ENCODE data around the gene CNTN2.

Gene CNTN2, protein sequence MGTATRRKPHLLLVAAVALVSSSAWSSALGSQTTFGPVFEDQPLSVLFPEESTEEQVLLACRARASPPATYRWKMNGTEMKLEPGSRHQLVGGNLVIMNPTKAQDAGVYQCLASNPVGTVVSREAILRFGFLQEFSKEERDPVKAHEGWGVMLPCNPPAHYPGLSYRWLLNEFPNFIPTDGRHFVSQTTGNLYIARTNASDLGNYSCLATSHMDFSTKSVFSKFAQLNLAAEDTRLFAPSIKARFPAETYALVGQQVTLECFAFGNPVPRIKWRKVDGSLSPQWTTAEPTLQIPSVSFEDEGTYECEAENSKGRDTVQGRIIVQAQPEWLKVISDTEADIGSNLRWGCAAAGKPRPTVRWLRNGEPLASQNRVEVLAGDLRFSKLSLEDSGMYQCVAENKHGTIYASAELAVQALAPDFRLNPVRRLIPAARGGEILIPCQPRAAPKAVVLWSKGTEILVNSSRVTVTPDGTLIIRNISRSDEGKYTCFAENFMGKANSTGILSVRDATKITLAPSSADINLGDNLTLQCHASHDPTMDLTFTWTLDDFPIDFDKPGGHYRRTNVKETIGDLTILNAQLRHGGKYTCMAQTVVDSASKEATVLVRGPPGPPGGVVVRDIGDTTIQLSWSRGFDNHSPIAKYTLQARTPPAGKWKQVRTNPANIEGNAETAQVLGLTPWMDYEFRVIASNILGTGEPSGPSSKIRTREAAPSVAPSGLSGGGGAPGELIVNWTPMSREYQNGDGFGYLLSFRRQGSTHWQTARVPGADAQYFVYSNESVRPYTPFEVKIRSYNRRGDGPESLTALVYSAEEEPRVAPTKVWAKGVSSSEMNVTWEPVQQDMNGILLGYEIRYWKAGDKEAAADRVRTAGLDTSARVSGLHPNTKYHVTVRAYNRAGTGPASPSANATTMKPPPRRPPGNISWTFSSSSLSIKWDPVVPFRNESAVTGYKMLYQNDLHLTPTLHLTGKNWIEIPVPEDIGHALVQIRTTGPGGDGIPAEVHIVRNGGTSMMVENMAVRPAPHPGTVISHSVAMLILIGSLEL

DNA sequence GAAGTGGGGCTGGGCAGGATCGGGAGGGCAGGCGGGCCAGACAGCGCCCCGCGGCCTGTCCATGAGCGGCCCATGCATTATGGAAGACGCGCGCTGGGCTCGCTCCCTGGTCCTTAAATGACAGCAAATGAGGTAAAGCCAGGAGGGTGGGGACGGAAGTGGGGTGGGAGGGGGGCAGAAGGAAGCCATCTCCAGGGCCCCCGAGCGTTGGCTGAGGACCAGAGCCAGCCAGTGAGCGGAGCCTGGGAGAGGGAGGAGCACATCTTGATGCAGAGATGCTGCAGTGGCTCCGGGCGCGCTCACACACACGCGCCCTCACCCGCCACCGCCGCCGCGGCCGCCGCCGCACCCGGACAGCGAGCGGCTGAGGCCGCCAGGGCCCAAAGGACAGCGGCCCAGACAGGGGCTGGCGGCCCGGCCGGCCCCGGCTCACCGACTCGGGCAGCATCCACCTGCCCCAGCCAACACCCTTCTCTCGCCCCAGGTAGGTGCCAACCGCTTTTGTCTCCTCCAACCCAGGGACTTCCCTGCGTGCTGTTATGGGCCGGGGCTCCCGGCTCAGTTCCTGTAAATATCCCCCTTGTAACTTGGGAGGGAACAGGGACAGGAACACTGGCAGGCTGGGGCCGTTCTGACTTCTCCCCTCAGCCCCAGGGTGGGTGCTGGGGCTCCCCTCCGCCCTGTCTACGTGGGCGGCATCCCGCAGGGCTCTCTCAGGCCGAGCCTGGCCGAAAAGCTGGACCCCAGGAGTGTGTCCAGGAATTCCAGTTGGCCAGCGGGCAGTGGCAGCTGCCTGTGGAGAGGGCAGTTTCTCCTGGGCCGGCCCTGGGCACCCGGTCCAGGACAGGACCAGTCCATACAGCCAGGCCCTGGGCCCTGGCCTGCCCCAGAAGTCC is at the start of gene CNTN2:
CNTN2 (plus strand) TSS at position 302 of the 896 bp plus-strand sequence. CDS start 9,974 bp downstream, outside the sequence.
- H3K27me3 ChIP-seq (ENCODE audit: low read depth): peaks cover 73% of the 10 kb centered on the region
- no peaks in the 10 kb centered on the region for H3K36me3 ChIP-seq (replicated peaks)
- H3K4me1 ChIP-seq: no peaks in the 10 kb centered on the region
- no peak within 1 kb of the TSS for H3K4me3 ChIP-seq
- H3K9me3 ChIP-seq: no peaks in the 10 kb centered on the region
- in situ Hi-C loops (cut with MboI; ENCODE audit: low sequenced_read_pairs): no loop called here
- DNase-seq (ENCODE audit: low spot score in 2 of 2): no peak

DNA sequence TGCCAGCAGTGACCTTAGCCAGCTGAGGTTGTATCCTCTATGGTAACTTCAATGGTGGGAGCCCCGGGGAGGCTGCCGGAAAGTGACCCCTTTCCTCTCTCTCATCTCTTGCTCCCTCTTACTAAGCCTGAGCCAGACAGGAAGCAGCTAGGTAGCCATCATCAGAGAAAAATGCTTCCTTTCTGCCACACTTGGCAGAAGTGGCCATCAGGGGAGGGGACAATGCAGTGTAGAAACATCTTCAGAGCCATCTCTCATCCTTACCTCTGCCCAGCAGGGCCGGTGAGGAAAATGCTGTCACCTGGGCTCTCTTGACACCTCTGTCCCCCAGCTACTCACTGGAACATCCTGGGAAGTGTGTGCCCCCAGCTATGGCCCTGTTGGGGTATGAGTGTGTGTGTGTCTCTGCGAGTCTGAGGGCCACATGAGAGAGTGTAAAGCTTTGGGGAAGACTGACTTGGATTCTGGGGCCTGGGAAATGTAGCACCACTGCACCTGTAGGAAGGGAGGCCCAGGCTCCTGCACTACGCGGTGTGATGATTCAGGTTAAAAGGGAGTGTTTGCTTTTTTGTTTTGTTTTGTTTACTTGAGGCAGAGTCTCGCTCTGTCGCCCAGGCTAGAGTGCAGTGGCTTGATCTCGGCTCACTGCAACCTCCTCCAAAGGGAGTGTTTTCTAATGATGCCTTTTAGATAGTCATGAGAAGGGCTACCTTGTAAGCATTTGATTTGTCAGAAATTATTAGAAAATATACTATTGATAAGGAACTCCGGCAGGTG is 48.7 kb upstream of the CNTN2 start:
- DNase-seq (ENCODE audit: low spot score in 2 of 2): no peak
- Histone ChIP-seq H3K27me3 (ENCODE audit: low read depth) (peaks cover 39% of the 10 kb centered on the region), H3K36me3 (replicated peaks) (no peaks in the 10 kb centered on the region), H3K4me3 (no peak overlapping the region), H3K4me1 (no peaks in the 10 kb centered on the region), H3K9me3 (no peaks in the 10 kb centered on the region)
- in situ Hi-C loops (cut with MboI; ENCODE audit: low sequenced_read_pairs): no loop called here

DNA sequence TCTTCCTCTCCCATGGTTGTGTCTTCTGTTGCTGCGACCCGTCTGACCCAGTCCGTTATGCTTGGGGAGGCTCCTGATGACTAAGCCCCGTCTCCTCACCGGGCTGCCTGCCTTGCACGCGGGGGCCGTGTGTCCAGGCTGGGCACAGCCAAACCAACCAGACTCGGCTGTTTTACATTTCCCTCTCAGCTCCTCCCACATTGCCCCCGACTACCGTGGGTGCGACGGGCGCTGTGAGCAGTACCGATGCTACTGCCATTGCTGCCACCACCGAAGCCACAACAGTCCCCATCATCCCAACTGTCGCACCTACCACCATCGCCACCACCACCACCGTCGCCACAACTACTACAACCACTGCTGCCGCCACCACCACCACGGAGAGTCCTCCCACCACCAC is 46.0 kb upstream of the CNTN2 start:
- H3K27me3 ChIP-seq (ENCODE audit: low read depth): peaks cover 18% of the 10 kb centered on the region
- DNase-seq (ENCODE audit: low spot score in 2 of 2): no peak
- H3K4me3 ChIP-seq: no peak overlapping the region
- H3K9me3 ChIP-seq: no peaks in the 10 kb centered on the region
- no peaks in the 10 kb centered on the region for H3K4me1 ChIP-seq
- in situ Hi-C loops (cut with MboI; ENCODE audit: low sequenced_read_pairs): loop anchor here (5.0 kb wide), 1 partner anchor 260 kb away; no protein-coding TSS in a partner anchor
- H3K36me3 ChIP-seq (replicated peaks): no peaks in the 10 kb centered on the region

DNA sequence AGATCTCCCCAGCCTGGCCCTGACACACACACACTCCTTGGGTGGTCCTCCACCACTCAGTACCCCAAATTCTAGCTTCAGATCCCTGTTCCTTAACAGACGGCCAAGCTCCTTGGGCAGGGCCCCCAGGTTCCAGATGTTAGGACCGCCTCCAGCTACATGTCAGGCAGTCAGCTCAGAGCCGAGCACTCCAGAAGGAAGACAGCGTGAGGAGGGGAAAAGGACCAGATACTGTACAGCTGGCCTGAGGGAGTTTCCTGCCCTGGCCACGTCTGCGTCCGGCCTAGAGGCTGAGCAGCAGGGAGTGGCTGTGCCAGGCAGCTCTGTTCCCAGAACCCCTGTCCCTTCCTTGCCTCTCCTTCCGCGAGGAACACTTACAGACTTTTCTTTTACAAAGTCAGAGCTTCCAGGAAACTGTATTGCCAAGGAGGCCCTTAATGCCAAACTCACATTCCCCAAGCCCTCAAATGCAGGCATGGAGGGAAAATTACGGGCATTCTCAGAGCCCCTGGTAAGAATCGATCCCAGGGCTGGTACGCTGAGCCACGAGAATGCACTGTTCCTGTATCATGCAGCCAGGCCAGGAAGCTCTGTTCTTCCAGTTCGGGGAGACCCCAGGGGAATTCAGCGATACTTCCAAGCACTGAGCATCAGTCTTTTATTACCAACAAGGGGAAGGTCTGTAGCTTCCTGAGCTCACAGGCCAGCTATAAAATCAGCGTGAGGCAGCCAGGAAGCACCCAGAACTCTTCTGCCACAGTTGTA is 45.2 kb upstream of the CNTN2 start:
- peaks cover 11% of the 10 kb centered on the region for H3K27me3 ChIP-seq (ENCODE audit: low read depth)
- no peaks in the 10 kb centered on the region for H3K36me3 ChIP-seq (replicated peaks)
- DNase-seq (ENCODE audit: low spot score in 2 of 2): no peak
- no peak overlapping the region for H3K4me3 ChIP-seq
- in situ Hi-C loops (cut with MboI; ENCODE audit: low sequenced_read_pairs): loop anchor here (5.0 kb wide), 1 partner anchor 260 kb away; no protein-coding TSS in a partner anchor
- H3K9me3 ChIP-seq: no peaks in the 10 kb centered on the region
- no peaks in the 10 kb centered on the region for H3K4me1 ChIP-seq

DNA sequence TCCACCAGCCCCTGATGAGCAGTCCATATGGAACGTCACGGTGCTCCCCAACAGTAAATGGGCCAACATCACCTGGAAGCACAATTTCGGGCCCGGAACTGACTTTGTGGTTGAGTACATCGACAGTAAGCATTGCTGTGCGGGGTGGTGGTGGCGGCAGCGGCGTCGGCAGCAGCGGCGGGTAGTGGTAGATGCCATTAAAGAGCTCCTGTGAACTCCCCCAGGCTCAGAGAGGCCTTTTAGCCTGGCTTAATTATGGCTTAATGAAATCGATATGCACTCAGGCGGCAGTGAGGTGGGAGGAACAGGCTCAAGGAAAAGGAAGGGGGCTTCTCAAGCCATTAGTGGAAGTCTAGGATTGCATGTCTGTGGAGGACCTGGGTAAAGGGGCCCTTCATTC is 41.9 kb upstream of the CNTN2 start:
- Histone ChIP-seq H3K9me3 (no peaks in the 10 kb centered on the region), H3K4me1 (no peaks in the 10 kb centered on the region), H3K27me3 (ENCODE audit: low read depth) (no peaks in the 10 kb centered on the region; the same call in 1 of the 2 replicates), H3K36me3 (replicated peaks) (no peaks in the 10 kb centered on the region), H3K4me3 (no peak overlapping the region)
- in situ Hi-C loops (cut with MboI; ENCODE audit: low sequenced_read_pairs): no loop called here
- DNase-seq (ENCODE audit: low spot score in 2 of 2): no peak

DNA sequence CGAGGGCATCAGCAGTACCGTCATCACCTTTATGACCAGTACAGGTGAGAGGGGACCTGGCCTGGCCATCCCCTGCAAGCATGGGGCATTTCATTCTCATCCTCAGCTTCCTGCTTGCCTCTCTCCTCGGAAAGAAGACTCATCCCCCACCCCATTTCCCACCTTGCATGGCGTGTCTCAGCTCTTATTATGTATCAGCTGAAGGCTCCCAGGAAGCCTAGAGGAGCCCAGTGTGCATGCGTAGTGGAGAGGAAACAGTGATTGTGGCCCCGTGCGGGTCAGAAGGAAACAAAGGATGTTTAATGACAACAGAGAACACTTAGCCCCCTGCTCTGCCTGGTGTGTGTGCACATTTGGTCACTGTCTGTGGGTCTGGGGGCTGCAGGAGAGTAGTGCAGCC is 40.3 kb upstream of the CNTN2 start:
- Histone ChIP-seq H3K27me3 (ENCODE audit: low read depth) (no peaks in the 10 kb centered on the region), H3K4me1 (no peaks in the 10 kb centered on the region), H3K4me3 (no peak overlapping the region), H3K36me3 (replicated peaks) (no peaks in the 10 kb centered on the region), H3K9me3 (no peaks in the 10 kb centered on the region)
- no peak for DNase-seq (ENCODE audit: low spot score in 2 of 2)
- in situ Hi-C loops (cut with MboI; ENCODE audit: low sequenced_read_pairs): no loop called here

DNA sequence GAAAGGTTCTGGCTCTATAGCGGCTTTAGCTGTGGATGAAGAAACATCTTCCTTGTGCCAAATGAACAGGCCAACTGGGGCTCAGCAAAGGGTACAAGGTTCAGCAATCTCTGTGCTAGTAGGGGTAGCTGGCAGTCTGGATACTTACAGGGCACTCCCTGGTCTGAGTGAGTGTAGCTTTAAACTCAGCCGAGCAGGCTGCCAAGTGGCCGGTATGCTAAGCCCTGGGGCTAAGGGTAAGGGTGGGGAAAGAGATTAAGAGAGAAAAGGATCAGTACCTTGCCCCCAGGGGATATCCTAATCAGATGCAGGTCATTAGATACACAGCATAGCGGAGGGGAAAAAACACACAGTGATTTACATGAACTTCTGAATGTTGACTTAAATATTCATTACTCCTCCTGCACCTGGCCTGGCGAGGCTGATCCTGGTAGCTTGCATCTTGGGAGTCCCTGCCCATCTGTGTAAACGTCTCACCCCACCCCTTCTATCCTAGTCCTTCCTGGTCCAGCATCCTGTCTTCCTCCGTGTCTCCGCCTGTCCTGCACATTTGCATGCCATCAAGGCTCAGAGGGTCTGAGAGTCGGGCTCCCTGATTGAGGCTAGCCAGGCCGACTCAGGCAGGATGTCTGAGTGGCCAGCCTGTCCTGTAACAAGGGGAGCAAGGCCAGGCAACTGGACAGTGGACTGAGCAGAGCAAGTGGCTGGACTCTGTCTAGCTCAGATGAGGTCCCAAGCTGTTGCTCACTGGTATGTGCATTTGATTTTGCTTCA is 39.5 kb upstream of the CNTN2 start:
- peak; percentile 5 to 58 for DNase-seq (ENCODE audit: low spot score in 2 of 2)
- in situ Hi-C loops (cut with MboI; ENCODE audit: low sequenced_read_pairs): no loop called here
- no peaks in the 10 kb centered on the region for H3K27me3 ChIP-seq (ENCODE audit: low read depth)
- no peaks in the 10 kb centered on the region for H3K9me3 ChIP-seq
- H3K4me3 ChIP-seq: no peak overlapping the region
- no peaks in the 10 kb centered on the region for H3K4me1 ChIP-seq
- no peaks in the 10 kb centered on the region for H3K36me3 ChIP-seq (replicated peaks)

DNA sequence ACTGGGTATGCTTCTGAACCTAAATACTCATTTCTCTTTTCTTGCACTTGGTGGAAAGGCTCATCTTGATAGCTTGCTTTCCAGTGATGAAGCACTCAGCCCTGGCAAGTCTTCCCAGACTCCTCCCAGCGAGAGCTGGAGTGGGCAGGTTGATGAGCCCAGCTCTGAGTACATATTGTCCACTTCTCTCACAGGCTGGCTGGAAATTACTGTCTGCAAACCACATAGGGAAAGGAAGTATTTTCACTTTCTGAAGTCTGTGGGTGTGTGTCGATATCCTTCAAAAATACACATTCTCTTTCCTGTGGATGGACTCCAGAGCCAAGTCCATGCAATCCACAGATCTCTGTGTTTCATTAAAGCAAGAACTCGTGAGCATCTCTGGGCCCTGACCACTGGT is 38.7 kb upstream of the CNTN2 start:
- no peak for DNase-seq (ENCODE audit: low spot score in 2 of 2)
- in situ Hi-C loops (cut with MboI; ENCODE audit: low sequenced_read_pairs): no loop called here
- Histone ChIP-seq H3K27me3 (ENCODE audit: low read depth) (no peaks in the 10 kb centered on the region), H3K9me3 (no peaks in the 10 kb centered on the region), H3K4me1 (no peaks in the 10 kb centered on the region), H3K4me3 (no peak overlapping the region), H3K36me3 (replicated peaks) (no peaks in the 10 kb centered on the region)

DNA sequence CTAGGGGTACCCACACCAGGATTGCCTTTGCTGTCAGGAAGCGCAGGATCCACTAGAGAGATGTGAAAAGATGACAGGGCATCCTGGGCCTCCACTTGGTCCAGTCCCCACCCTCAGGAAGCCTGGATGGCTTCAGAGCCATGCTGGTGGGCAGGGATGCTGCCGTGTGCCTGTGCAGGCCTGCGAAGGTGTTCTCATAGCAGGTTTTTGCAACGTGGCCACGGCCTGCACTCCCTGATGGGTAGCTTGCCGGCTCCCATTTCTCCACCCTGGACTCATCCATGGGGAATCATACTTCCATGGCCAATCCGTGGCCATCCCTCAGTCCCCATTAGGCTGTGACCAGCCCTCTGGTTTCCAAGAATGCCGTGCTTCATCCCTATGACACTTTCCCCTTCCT is 34.1 kb upstream of the CNTN2 start:
- Histone ChIP-seq H3K9me3 (no peaks in the 10 kb centered on the region), H3K27me3 (ENCODE audit: low read depth) (no peaks in the 10 kb centered on the region), H3K4me1 (no peaks in the 10 kb centered on the region), H3K4me3 (no peak overlapping the region), H3K36me3 (replicated peaks) (no peaks in the 10 kb centered on the region)
- in situ Hi-C loops (cut with MboI; ENCODE audit: low sequenced_read_pairs): no loop called here
- DNase-seq (ENCODE audit: low spot score in 2 of 2): no peak

DNA sequence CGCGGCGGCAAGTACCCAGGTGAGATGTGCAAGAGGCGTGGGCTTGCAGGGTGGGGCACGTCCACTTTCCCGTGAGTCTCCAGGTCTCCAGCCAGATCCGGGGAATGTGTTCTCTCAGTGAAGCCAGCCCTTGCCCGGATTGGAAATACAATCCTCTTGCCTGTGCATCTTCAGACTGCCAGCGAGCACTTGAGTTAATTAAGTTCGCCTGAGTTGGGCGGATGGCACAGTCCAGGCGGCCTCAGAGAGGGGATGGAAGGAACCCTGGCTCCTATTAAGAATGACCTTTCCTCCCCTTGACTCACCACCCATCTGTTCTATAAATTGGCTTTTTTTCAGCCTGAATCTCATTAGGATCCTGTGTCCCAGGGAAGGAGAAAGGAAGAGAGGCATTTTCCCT is 33.3 kb upstream of the CNTN2 start:
- Histone ChIP-seq H3K9me3 (no peaks in the 10 kb centered on the region), H3K4me1 (no peaks in the 10 kb centered on the region), H3K36me3 (replicated peaks) (no peaks in the 10 kb centered on the region), H3K27me3 (ENCODE audit: low read depth) (no peaks in the 10 kb centered on the region), H3K4me3 (no peak overlapping the region)
- no peak for DNase-seq (ENCODE audit: low spot score in 2 of 2)
- in situ Hi-C loops (cut with MboI; ENCODE audit: low sequenced_read_pairs): no loop called here

DNA sequence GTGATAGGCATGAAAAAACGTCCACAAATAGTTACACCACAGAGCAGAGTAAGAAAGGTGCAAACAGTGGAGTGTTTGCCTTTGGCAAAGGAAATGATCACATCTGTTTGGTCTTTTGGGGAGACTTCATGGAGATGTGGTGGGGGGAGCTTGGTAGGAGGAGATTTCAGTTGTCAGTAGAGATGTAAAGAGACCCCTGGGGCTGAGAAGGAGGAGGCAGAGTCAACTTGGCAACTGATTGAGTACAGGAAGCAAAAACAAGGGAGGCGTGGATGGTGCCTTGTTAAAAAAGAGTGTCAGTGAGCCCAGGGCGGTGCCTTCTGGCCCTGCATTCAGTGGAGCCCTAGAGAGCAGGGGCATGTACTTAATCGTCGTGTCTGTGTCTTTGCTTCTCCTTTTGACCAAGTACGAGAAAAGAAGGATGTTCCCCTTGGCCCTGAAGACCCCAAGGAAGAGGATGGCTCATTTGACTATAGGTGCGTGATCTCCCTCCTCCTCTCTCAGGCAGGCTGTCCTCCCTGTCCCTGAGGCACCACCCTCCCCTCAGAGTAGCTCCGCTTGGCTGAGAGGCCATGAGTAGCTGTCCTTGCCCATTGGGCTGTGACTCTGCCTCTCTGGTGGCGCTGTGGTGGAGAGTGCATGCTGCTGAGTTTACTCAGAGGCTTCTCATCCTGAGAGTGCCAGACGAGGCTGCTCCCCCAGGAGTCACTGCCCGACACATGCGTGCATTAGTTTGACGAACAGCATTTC is 30.4 kb upstream of the CNTN2 start:
- Histone ChIP-seq H3K4me1 (no peaks in the 10 kb centered on the region), H3K27me3 (ENCODE audit: low read depth) (no peaks in the 10 kb centered on the region), H3K36me3 (replicated peaks) (no peaks in the 10 kb centered on the region), H3K9me3 (no peaks in the 10 kb centered on the region), H3K4me3 (no peak overlapping the region)
- in situ Hi-C loops (cut with MboI; ENCODE audit: low sequenced_read_pairs): no loop called here
- DNase-seq (ENCODE audit: low spot score in 2 of 2): no peak
